NCI-H2107 treated with DMSO at 0.1 percent for 48 hours (cell line): ENCODE results near the gene OR4C16.

Experiments used
- DNase-seq: peaks from one replicate; lab custom pipeline; 2025; ENCODE audit not compliant: unreplicated experiment; lab: John Stamatoyannopoulos, UW

The OR4C16 gene

GRCh38 chr11:55571828-55572227, at the start of gene OR4C16:
TSS of gene OR4C16 (plus strand) at chr11:55572128. CDS start at chr11:55572128, 0 bp downstream.
- DNase-seq = no peak

GRCh38 chr11:55554169-55554568, 17.8 kb upstream of the OR4C16 start, which contains the start of gene OR4C15:
TSS of gene OR4C15 (plus strand) at chr11:55554469. CDS start at chr11:55554469, 0 bp downstream.
- no peak for DNase-seq

- no peak for DNase-seq
Observed at GRCh38 chr11:55572548-55572947, 620 bp downstream of the OR4C16 start.

GRCh38 chr11:55607545-55607944, 35.6 kb downstream of the OR4C16 start, which contains the start of gene OR4C11:
TSS of gene OR4C11 (minus strand) at chr11:55607645. CDS start at chr11:55604373, 3,272 bp downstream.
- no peak for DNase-seq
